GM23248 (cell line): ENCODE measurements around the gene GANC. TPM values are rescaled to one million over a fixed set of nuclear protein-coding genes. Genes with fewer than 3 reads are reported as not detected.
A peak's percentile ranks its signal among the peaks of the same experiment; 100 is the strongest.

ENCODE experiments used
- DNase-seq: peaks from one replicate; pipeline ENCODE4 v3.0.0-alpha.2; 2015
- H2AFZ ChIP-seq: fragments of 200-600 bp; sonication (generic); 2 replicates; pipeline ENCODE4 v1.6.1; 2016; ENCODE audit warnings: antibody characterized with exemption
- H3F3A ChIP-seq: fragments of 200-600 bp; sonication (generic); 2 replicates; pipeline ENCODE4 v1.6.1; 2016; ENCODE audit warnings: mild to moderate bottlenecking, antibody characterized with exemption, mixed run types; ENCODE audit not compliant: insufficient read depth
- H3K27ac ChIP-seq: fragments of 200-600 bp; sonication (generic); 2 replicates; pipeline ENCODE4 v1.5.1; 2016; ENCODE audit warnings: mild to moderate bottlenecking
- H3K27me3 ChIP-seq: fragments of 200-600 bp; sonication (generic); replicated peaks from 2 replicates; pipeline ENCODE4 v1.6.1; 2016; ENCODE audit warnings: mild to moderate bottlenecking; ENCODE audit not compliant: insufficient read depth
- H3K36me3 ChIP-seq: fragments of 200-600 bp; sonication (generic); 2 replicates; pipeline ENCODE4 v1.6.1; 2016; ENCODE audit warnings: low read depth, mild to moderate bottlenecking
- H3K4me1 ChIP-seq: fragments of 200-600 bp; sonication (generic); 2 replicates; pipeline ENCODE4 v1.6.1; 2016; ENCODE audit warnings: mild to moderate bottlenecking; ENCODE audit not compliant: insufficient read depth
- H3K4me2 ChIP-seq: fragments of 200-600 bp; sonication (generic); one replicate; pipeline ENCODE4 v1.6.1; 2016; ENCODE audit warnings: mild to moderate bottlenecking; ENCODE audit not compliant: unreplicated experiment
- H3K4me3 ChIP-seq: fragments of 200-600 bp; sonication (generic); 2 replicates; pipeline ENCODE4 v1.5.1; 2016; ENCODE audit warnings: mild to moderate bottlenecking
- H3K79me2 ChIP-seq: fragments of 200-600 bp; sonication (generic); 2 replicates; pipeline ENCODE4 v1.6.1; 2016; ENCODE audit warnings: mild to moderate bottlenecking; ENCODE audit not compliant: insufficient read depth
- H3K9ac ChIP-seq: fragments of 200-600 bp; sonication (generic); 2 replicates; pipeline ENCODE4 v1.6.1; 2016; ENCODE audit warnings: mild to moderate bottlenecking
- H3K9me2 ChIP-seq: fragments of 200-600 bp; sonication (generic); 2 replicates; pipeline ENCODE4 v1.6.1; 2016; ENCODE audit warnings: mixed run types, mild to moderate bottlenecking, moderate library complexity; ENCODE audit not compliant: insufficient read depth
- H3K9me3 ChIP-seq: fragments of 200-600 bp; sonication (generic); one replicate; pipeline ENCODE4 v1.6.1; 2017; ENCODE audit warnings: low read depth
- H4K20me1 ChIP-seq: fragments of 200-600 bp; sonication (generic); 2 replicates; pipeline ENCODE4 v1.6.0; 2016; ENCODE audit not compliant: insufficient read depth
- EZH2 ChIP-seq: fragments of 200-600 bp; sonication (generic); IDR thresholded peaks from 2 replicates; pipeline ENCODE4 v1.6.1; 2018; ENCODE audit warnings: antibody characterized with exemption, mild to moderate bottlenecking; ENCODE audit not compliant: insufficient read depth, poor library complexity, severe bottlenecking
- EZH2phosphoT487 ChIP-seq: fragments of 200-600 bp; sonication (generic); IDR thresholded peaks from 2 replicates; pipeline ENCODE4 v1.6.1; 2018; ENCODE audit warnings: antibody characterized with exemption, moderate library complexity, mild to moderate bottlenecking, low read depth; ENCODE audit not compliant: insufficient read depth
- WGBS, 2 experiments: methylation state at CpG; one replicate each; pipeline ENCODE4 v1.1.6; 2015 to 2017; ENCODE audit warnings: low lambda C conversion rate in 2 of 2, low coverage in 1 of 2; ENCODE audit errors: missing lambda C conversion rate in 2 of 2; 5-methylcytosine and 5-hydroxymethylcytosine counted together
- in situ Hi-C: fragments of 300-500 bp; cut with MboI; formaldehyde crosslinking; loops from 2 replicates; pipeline ENCODE4 v1.15.0; 2020
- polyA plus RNA-seq: library from polyadenylated mRNA; unstranded; fragments of >200 nt; fragmentation: Nextera tagmentation; extraction: Ambion mirVana; gene quantifications from 2 replicates; pipeline ENCODE4 v1.2.1, GENCODE V29; 2016
- total RNA-seq: library from RNA; depleted of rRNA; stranded (reverse); fragments of >200 nt; shearing (Covaris generic); gene quantifications from 2 replicates; pipeline ENCODE4 v1.2.3, GENCODE V29; 2014

Gene GANC
- total and polyA plus RNA-seq, 2 experiments from 2014 or later: 21.4 to 26.8 TPM

DNA sequence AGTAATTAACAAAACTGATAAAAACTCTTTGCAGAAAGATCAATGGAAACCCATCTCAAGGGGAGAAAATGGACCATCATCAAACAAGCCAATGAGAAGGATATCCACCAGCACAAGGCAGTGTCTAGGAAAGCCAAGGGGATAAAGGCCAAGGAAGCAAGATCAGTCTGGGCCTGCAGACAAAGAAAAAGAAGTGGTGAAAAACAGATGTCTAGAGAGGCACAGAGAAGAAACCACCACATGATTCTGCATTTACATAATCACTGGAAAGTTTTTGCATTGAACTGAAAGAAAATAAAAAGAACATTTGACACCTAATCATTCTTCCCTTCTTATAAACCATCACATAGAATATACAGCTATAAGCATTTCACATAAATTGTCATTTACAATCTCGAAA lies 41.9 kb upstream of the GANC start:
- TF ChIP-seq EZH2 (no peak), EZH2phosphoT487 (no peak)
- WGBS, 2 experiments: 96 to 100% methylated on average over 1 of the region's 1 CpG
- no peaks in the 10 kb centered on the region for H3K9me2 ChIP-seq
- in situ Hi-C loops: no loop called here
- H3K4me1 ChIP-seq: no peaks in the 10 kb centered on the region
- H3K4me3 ChIP-seq: no peak overlapping the region
- no peak overlapping the region for H3K4me2 ChIP-seq
- H3F3A ChIP-seq: 0 out of 2 replicates have a peak, but pooled peaks cover 3% of the 10 kb centered on the region
- H3K36me3 ChIP-seq: peaks cover 71% of the 10 kb centered on the region
- H3K27me3 ChIP-seq: no peaks in the 10 kb centered on the region
- H2AFZ ChIP-seq: no peak overlapping the region
- H3K27ac ChIP-seq: no peak overlapping the region
- DNase-seq: no peak
- no peak overlapping the region for H3K9ac ChIP-seq
- H3K79me2 ChIP-seq: peaks cover 64% of the 10 kb centered on the region
- no peaks in the 10 kb centered on the region for H3K9me3 ChIP-seq
- no peaks in the 10 kb centered on the region for H4K20me1 ChIP-seq

DNA sequence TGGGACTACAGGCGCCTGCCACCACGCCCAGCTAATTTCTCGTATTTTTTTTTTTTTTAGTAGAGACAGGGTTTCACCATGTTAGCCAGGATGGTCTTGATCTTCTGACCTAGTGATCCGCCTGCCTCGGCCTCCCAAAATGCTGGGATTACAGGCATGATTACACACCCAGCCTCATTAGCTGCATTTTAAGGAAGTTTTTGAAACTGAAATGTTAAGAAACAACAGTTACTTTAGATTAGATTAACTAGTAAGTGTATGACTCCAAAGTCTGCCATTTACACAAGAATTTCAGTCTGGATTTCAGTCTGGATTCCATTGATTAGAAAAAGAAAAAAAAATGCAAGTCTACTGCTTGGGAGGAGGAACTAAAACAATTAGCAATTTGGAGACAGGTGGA lies 40.4 kb upstream of the GANC start:
- TF ChIP-seq EZH2 (no peak), EZH2phosphoT487 (no peak)
- Histone ChIP-seq H3K9me2 (no peaks in the 10 kb centered on the region), H3K27me3 (no peaks in the 10 kb centered on the region), H3K9ac (no peak overlapping the region), H4K20me1 (no peaks in the 10 kb centered on the region), H3K4me1 (no peaks in the 10 kb centered on the region), H3K4me2 (no peak overlapping the region), H2AFZ (no peak overlapping the region), H3K9me3 (no peaks in the 10 kb centered on the region), H3F3A (0 out of 2 replicates have a peak, but pooled peaks cover 3% of the 10 kb centered on the region), H3K27ac (no peak overlapping the region), H3K79me2 (peaks cover 79% of the 10 kb centered on the region), H3K4me3 (no peak overlapping the region), H3K36me3 (peaks cover 70% of the 10 kb centered on the region)
- no peak for DNase-seq
- WGBS, 2 experiments: 79 to 80% methylated on average over 5 of the region's 5 CpGs
- in situ Hi-C loops: no loop called here

DNA sequence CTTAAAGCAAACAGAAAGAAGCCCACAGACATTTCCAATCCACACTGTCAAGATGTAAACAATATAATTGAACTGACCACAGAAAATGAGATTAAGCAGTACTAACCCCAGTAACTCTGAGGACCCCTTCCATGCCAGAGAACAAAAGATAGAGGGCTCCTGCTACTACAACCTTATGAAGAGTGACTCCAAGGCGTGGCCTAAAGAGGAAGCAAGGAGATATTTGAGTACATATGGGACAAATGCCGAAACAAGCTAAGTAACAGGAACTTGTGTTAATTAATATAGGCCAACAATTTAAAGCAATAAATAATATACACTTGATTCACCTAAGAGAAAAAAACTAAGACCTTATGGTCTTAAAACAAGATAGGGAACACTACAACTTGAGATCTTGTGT lies 39.9 kb upstream of the GANC start:
- no peak overlapping the region for H2AFZ ChIP-seq
- H3K4me2 ChIP-seq: no peak overlapping the region
- DNase-seq: no peak
- peaks cover 70% of the 10 kb centered on the region for H3K36me3 ChIP-seq
- no peaks in the 10 kb centered on the region for H3K4me1 ChIP-seq
- no peak overlapping the region for H3K27ac ChIP-seq
- in situ Hi-C loops: no loop called here
- H3F3A ChIP-seq: 0 out of 2 replicates have a peak, but pooled peaks cover 3% of the 10 kb centered on the region
- no peaks in the 10 kb centered on the region for H3K9me2 ChIP-seq
- no peaks in the 10 kb centered on the region for H3K27me3 ChIP-seq
- TF ChIP-seq EZH2 (no peak), EZH2phosphoT487 (no peak)
- no peak overlapping the region for H3K4me3 ChIP-seq
- H3K9me3 ChIP-seq: no peaks in the 10 kb centered on the region
- H4K20me1 ChIP-seq: no peaks in the 10 kb centered on the region
- WGBS, 2 experiments: 75 to 76% methylated on average over 2 of the region's 2 CpGs
- peaks cover 79% of the 10 kb centered on the region for H3K79me2 ChIP-seq
- no peak overlapping the region for H3K9ac ChIP-seq

DNA sequence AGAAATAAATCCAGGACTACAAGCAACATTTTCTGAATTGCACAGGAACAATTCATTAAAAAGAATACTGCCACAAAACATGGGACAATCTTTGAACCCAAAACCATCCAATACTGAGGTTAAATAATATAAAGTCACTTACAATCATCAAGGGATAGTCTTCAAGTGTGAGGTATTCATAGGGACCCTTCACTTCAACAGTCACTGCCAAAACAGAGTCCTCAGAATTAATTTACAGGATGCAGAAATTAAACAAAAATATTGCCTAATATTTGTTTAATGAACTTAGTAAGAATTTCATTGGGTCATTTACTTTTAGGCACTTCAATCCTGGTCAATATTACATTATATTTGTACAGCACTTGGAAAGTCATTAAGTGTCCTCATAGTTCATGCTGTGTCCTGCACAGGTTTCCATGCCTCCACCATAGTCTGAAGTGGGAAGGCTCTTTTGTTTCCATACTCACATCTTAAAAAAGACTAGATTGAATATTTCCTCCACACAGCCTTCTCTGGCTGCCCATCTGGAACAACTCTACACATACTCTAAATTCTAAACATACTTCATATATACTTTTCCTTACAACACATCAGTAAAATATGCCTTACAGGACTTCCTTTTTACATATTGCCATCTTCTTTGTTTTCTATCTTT lies 33.3 kb upstream of the GANC start:
- H2AFZ ChIP-seq: no peak overlapping the region

More for the DNA sequence above, 33.3 kb upstream of the GANC start:
- no peaks in the 10 kb centered on the region for H3K9me3 ChIP-seq
- H3F3A ChIP-seq: peaks cover 11% of the 10 kb centered on the region; the same call in 1 of the 2 replicates
- H3K9ac ChIP-seq: no peak overlapping the region
- DNase-seq: peak; percentile 2
- H3K27me3 ChIP-seq: no peaks in the 10 kb centered on the region
- TF ChIP-seq EZH2: no peak
- no peak for TF ChIP-seq EZH2phosphoT487
- no peak overlapping the region for H3K4me3 ChIP-seq
- H3K4me1 ChIP-seq: peaks cover 9% of the 10 kb centered on the region
- peak overlapping the region; percentile 1 for H3K4me2 ChIP-seq
- H3K36me3 ChIP-seq: peaks cover 52% of the 10 kb centered on the region
- in situ Hi-C loops: no loop called here
- no peaks in the 10 kb centered on the region for H4K20me1 ChIP-seq
- H3K79me2 ChIP-seq: peaks cover 79% of the 10 kb centered on the region
- H3K27ac ChIP-seq: no peak overlapping the region
- H3K9me2 ChIP-seq: no peaks in the 10 kb centered on the region
